ENCODE data around the gene A4GALT.

GRCh38 chr22:42719133-42719532, 1.5 kb downstream of the A4GALT start:
- TF ChIP-seq EZH2 (IDR thresholded peaks at IDR 0.05; ENCODE audit: insufficient read depth, poor library complexity, severe bottlenecking) (no peak), EZH2phosphoT487 (IDR thresholded peaks at IDR 0.05; ENCODE audit: insufficient read depth, low read depth) (no peak)
